ENCODE data around the gene CA4.

The CA4 gene

GRCh38 chr17:60135151-60135950 lies 14.4 kb upstream of the CA4 start:
- H4K20me1 ChIP-seq (ENCODE audit: insufficient read depth, low read length): no peaks in the 10 kb centered on the region
- H3K27ac ChIP-seq (ENCODE audit: low read depth, low read length, poor library complexity, severe bottlenecking): peak overlapping the region; percentile 1
- H3K4me3 ChIP-seq (ENCODE audit: low read depth, low read length, poor library complexity, severe bottlenecking): peak overlapping the region; percentile 67
- H3K9ac ChIP-seq (ENCODE audit: low read length): peak overlapping the region; percentile 57
- TF ChIP-seq, protein P1, sequence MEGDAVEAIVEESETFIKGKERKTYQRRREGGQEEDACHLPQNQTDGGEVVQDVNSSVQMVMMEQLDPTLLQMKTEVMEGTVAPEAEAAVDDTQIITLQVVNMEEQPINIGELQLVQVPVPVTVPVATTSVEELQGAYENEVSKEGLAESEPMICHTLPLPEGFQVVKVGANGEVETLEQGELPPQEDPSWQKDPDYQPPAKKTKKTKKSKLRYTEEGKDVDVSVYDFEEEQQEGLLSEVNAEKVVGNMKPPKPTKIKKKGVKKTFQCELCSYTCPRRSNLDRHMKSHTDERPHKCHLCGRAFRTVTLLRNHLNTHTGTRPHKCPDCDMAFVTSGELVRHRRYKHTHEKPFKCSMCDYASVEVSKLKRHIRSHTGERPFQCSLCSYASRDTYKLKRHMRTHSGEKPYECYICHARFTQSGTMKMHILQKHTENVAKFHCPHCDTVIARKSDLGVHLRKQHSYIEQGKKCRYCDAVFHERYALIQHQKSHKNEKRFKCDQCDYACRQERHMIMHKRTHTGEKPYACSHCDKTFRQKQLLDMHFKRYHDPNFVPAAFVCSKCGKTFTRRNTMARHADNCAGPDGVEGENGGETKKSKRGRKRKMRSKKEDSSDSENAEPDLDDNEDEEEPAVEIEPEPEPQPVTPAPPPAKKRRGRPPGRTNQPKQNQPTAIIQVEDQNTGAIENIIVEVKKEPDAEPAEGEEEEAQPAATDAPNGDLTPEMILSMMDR (IDR thresholded peaks at IDR 0.05; ENCODE audit: low read length): no peak
- TF ChIP-seq EZH2 (IDR thresholded peaks at IDR 0.05; ENCODE audit: borderline replicate concordance, low read length): no peak
- no peaks in the 10 kb centered on the region for H3K27me3 ChIP-seq (ENCODE audit: insufficient read depth, low read length)
- peaks cover 17% of the 10 kb centered on the region for H3K4me1 ChIP-seq (ENCODE audit: insufficient read depth, low read length, severe bottlenecking)
- H3K79me2 ChIP-seq (ENCODE audit: insufficient read depth, low read length): no peaks in the 10 kb centered on the region
- no peaks in the 10 kb centered on the region for H3K9me2 ChIP-seq (ENCODE audit: low read depth, low read length)
- no peaks in the 10 kb centered on the region for H3K9me3 ChIP-seq (ENCODE audit: low read length)
- H3K36me3 ChIP-seq (ENCODE audit: insufficient read depth, low read length): no peaks in the 10 kb centered on the region
- peak overlapping the region; percentile 95 for H3K4me2 ChIP-seq (ENCODE audit: low read length)
- 0 out of 2 replicates have a peak overlapping the region, but pooled peaks have one; percentile 31 for H2AFZ ChIP-seq (ENCODE audit: low read length)
- H3F3A ChIP-seq (ENCODE audit: insufficient read depth, low read length): no peaks in the 10 kb centered on the region

GRCh38 chr17:60135951-60136666 lies 13.7 kb upstream of the CA4 start:
- H3K9me2 ChIP-seq (ENCODE audit: low read depth, low read length): no peaks in the 10 kb centered on the region
- peaks cover 17% of the 10 kb centered on the region for H3K4me1 ChIP-seq (ENCODE audit: insufficient read depth, low read length, severe bottlenecking)
- no peak overlapping the region for H3K27ac ChIP-seq (ENCODE audit: low read depth, low read length, poor library complexity, severe bottlenecking)
- no peaks in the 10 kb centered on the region for H3K9me3 ChIP-seq (ENCODE audit: low read length)
- no peaks in the 10 kb centered on the region for H3K79me2 ChIP-seq (ENCODE audit: insufficient read depth, low read length)
- H3K27me3 ChIP-seq (ENCODE audit: insufficient read depth, low read length): no peaks in the 10 kb centered on the region
- no peaks in the 10 kb centered on the region for H4K20me1 ChIP-seq (ENCODE audit: insufficient read depth, low read length)
- H2AFZ ChIP-seq (ENCODE audit: low read length): no peak overlapping the region
- H3F3A ChIP-seq (ENCODE audit: insufficient read depth, low read length): no peaks in the 10 kb centered on the region
- peak overlapping the region; percentile 95; the same call in 1 of the 2 replicates for H3K4me2 ChIP-seq (ENCODE audit: low read length)
- H3K4me3 ChIP-seq (ENCODE audit: low read depth, low read length, poor library complexity, severe bottlenecking): no peak overlapping the region
- H3K36me3 ChIP-seq (ENCODE audit: insufficient read depth, low read length): no peaks in the 10 kb centered on the region
- H3K9ac ChIP-seq (ENCODE audit: low read length): no peak overlapping the region
- TF ChIP-seq EZH2 (IDR thresholded peaks at IDR 0.05; ENCODE audit: borderline replicate concordance, low read length): no peak
- TF ChIP-seq, protein P1 (IDR thresholded peaks at IDR 0.05; ENCODE audit: low read length): no peak

GRCh38 chr17:60137731-60138130 lies 12.0 kb upstream of the CA4 start:
- H3K27ac ChIP-seq (ENCODE audit: low read depth, low read length, poor library complexity, severe bottlenecking): no peak overlapping the region
- no peak overlapping the region for H3K4me3 ChIP-seq (ENCODE audit: low read depth, low read length, poor library complexity, severe bottlenecking)
- H3K36me3 ChIP-seq (ENCODE audit: insufficient read depth, low read length): no peaks in the 10 kb centered on the region
- H3F3A ChIP-seq (ENCODE audit: insufficient read depth, low read length): no peaks in the 10 kb centered on the region
- no peak overlapping the region for H3K9ac ChIP-seq (ENCODE audit: low read length)
- H3K79me2 ChIP-seq (ENCODE audit: insufficient read depth, low read length): no peaks in the 10 kb centered on the region
- no peaks in the 10 kb centered on the region for H3K9me3 ChIP-seq (ENCODE audit: low read length)
- H3K4me1 ChIP-seq (ENCODE audit: insufficient read depth, low read length, severe bottlenecking): peaks cover 22% of the 10 kb centered on the region
- H3K27me3 ChIP-seq (ENCODE audit: insufficient read depth, low read length): no peaks in the 10 kb centered on the region
- no peaks in the 10 kb centered on the region for H3K9me2 ChIP-seq (ENCODE audit: low read depth, low read length)
- H2AFZ ChIP-seq (ENCODE audit: low read length): no peak overlapping the region
- no peak for TF ChIP-seq EZH2 (IDR thresholded peaks at IDR 0.05; ENCODE audit: borderline replicate concordance, low read length)
- no peaks in the 10 kb centered on the region for H4K20me1 ChIP-seq (ENCODE audit: insufficient read depth, low read length)
- H3K4me2 ChIP-seq (ENCODE audit: low read length): no peak overlapping the region
